GM19455 (cell line): ENCODE data around the gene COASY.
A peak's percentile ranks its signal among the peaks of the same experiment; 100 is the strongest.
"Not testable (repeated sequence)": the region's sequence is repeated elsewhere in the genome, so short reads cannot be mapped to it uniquely, and the experiment has no call there.

ENCODE experiments used
- ATAC-seq: cut with Tn5 transposase; IDR thresholded peaks from one replicate; pipeline ENCODE4 v1.9.1; 2021; ENCODE audit not compliant: unreplicated experiment

Gene COASY

GRCh38 chr17:42552736-42553135 lies 9.2 kb upstream of the COASY start, which contains the start of gene HSD17B1:
HSD17B1 (plus strand) TSS chr17:42552923; CDS start chr17:42552934, 11 bp downstream.
- not testable (repeated sequence) for ATAC-seq

- ATAC-seq = no peak
Observed at GRCh38 chr17:42553161-42553818, 8.7 kb upstream of the COASY start.

GRCh38 chr17:42553866-42554249 lies 8.1 kb upstream of the COASY start:
- no peak for ATAC-seq

- peak; percentile 79 for ATAC-seq
Observed at GRCh38 chr17:42554250-42555121, 7.5 kb upstream of the COASY start.

GRCh38 chr17:42555122-42555622 lies 6.8 kb upstream of the COASY start:
- ATAC-seq = no peak

- not testable (repeated sequence) for ATAC-seq
Observed at GRCh38 chr17:42555961-42556617, 5.9 kb upstream of the COASY start.

- no peak for ATAC-seq
Observed at GRCh38 chr17:42559075-42559474, 2.9 kb upstream of the COASY start.

GRCh38 chr17:42560246-42560645 lies 1.7 kb upstream of the COASY start:
- ATAC-seq = no peak

GRCh38 chr17:42562388-42563142 lies 617 bp downstream of the COASY start:
- ATAC-seq = peak; percentile 4

- no peak for ATAC-seq
Observed at GRCh38 chr17:42563143-42563509, 1.2 kb downstream of the COASY start.

GRCh38 chr17:42563543-42563942 lies 1.6 kb downstream of the COASY start:
- no peak for ATAC-seq

- ATAC-seq = no peak
Observed at GRCh38 chr17:42563950-42564349, 2.0 kb downstream of the COASY start.

- ATAC-seq = no peak
Observed at GRCh38 chr17:42564815-42565522, 3.0 kb downstream of the COASY start.

- ATAC-seq = no peak
Observed at GRCh38 chr17:42565523-42566214, 3.7 kb downstream of the COASY start.

- ATAC-seq = no peak
Observed at GRCh38 chr17:42566215-42566882, 4.4 kb downstream of the COASY start.

- peak; percentile 42 for ATAC-seq
Observed at GRCh38 chr17:42566883-42567573, 5.1 kb downstream of the COASY start, which contains the start of gene MLX. MLX (plus strand) TSS chr17:42567100; CDS start chr17:42567125, 25 bp downstream.

GRCh38 chr17:42568341-42569111 lies 6.6 kb downstream of the COASY start:
- no peak for ATAC-seq
